ENCODE data around the gene F10. TPM values are rescaled to one million over a fixed set of nuclear protein-coding genes. Genes with fewer than 3 reads are reported as not detected.

Gene F10
- polyA plus RNA-seq, 4 donors, result 21.8 to 23.4 (median 22.4) TPM

DNA sequence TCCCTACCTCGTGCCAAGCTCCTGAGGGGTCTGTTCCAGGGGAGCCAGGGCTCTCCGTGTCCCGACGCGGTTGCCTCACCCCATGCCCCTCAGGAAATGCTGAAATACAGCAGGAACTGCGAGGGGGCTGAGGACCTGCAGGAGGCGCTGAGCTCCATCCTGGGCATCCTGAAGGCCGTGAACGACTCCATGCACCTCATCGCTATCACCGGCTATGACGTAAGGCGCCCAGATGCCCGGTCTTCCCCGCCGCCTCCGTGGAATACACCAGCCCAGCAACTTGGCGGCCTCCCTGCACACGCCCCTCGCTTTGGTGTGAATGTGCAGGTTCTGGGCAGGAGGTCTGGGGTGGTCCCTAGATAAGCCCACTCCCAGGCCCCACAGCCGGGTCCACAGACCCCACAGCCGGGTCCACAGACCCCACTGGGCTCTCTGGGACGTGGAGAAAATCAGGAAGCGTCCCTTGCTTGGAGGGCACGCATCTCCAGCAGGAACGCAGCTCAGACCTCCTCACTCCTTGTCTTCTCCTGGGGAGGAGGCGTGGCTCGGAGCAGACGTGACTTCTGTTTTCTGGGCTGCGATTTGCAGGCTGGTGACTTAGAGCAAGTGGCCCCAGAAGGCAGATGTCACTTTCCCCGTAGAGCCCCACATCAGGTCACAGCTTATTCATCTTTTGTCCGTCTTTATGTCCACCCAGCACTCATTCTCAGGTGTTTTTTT, 36.4 kb upstream of the F10 start:
- no peak for DNase-seq (ENCODE audit: low read depth in 4 of 4, low spot score in 2 of 4)

GRCh38 chr13:113086991-113087922, 35.3 kb upstream of the F10 start:
- DNase-seq (ENCODE audit: low read depth in 4 of 4, low spot score in 2 of 4), result no peak

DNA sequence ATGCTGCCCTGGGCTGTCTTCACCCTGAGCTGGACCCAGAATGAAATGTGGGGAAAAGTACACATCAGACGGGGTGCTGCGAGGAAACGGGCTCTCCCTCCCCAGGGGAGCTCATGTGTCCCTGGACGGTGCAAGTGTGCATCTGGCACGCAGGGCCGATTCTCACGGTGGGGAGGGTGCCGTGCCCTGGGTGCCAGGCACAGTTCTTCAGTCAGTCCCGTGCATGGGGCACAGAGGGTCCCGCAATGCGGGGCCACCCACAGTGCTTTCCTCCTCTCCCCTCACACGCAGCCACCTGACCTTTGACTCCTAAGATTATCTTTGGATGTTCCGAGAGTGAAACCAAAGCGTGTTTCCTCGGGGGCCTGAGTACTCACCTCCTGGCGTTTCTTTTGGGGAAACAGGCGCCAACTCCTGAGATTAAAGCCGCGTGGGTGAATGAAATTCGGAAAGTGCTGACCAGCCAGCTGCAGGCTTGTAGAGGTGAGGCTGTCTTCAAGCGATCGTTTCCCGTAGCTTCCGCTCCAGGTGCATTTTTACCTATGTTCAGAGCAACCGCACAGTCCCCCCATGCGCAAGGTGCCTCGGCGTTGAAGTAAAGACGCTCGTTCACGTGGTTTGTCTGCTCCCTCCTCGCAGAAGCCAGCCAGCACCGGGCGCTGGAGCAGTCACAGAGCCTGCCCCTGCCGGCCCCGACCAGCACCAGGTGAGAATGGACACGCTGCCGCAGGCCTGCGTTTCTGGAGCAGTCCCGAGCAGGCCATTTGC, 34.5 kb upstream of the F10 start:
- no peak for DNase-seq (ENCODE audit: low read depth in 4 of 4, low spot score in 2 of 4)

GRCh38 chr13:113088691-113089020, 33.9 kb upstream of the F10 start:
- no peak for DNase-seq (ENCODE audit: low read depth in 4 of 4, low spot score in 2 of 4)

DNA sequence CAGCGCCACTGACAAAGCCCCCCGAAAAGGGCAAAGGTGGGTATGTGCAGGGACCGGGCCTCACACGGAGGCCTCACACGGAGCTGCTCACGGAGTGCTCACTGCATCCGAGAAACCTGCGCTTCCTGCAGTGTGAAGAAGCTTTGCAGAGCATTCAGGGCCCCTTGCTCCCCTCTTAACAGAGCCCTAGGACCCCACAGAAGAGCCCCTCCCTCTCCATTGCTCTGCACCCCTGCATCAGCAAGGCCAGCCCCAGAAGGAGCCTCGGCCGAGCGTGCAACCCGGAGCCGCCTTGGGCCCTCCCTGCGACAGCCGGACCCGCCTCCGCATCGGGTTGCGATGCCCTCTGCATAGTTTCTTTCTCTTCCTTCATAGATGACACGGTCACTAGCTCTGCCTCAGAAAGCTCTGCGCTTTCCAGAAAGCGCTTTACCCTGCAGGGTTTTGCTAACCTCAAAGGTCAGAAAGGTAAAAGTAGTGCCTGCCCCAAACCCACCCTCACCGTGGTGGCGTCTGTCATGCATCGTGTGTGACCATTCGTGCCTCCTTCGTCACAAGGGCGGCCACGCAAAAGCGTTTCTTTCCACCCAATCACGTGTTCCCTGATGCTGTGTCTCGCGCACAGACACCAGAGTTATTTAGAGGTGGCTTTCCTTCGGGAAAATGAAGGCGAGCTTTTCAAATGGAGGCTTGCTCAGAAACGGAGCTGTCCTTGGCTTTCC, 32.7 kb upstream of the F10 start:
- DNase-seq (ENCODE audit: low read depth in 4 of 4, low spot score in 2 of 4), result no peak

GRCh38 chr13:113090415-113090770, 32.2 kb upstream of the F10 start:
- no peak for DNase-seq (ENCODE audit: low read depth in 4 of 4, low spot score in 2 of 4)

DNA sequence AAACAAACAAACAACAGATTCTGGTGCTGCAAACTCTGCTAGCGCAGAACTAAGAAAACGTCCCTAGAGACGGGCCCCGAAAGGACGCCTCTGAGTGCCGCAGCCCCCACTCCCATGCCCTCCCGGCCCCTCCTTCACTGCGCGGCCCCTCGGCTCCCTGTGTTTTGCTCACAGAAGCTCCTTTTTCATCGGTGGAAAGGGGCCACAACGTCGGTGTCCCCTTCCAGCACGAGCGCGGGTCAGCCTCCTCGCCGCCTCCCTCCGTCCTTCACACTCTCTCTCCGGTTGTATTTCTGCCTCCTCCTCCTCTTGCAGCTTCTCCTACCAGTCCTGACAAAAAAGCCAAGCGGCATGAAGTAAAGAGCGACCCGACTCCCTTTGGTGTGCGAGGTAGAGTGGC, 31.8 kb upstream of the F10 start:
- no peak for DNase-seq (ENCODE audit: low read depth in 4 of 4, low spot score in 2 of 4)

- DNase-seq (ENCODE audit: low read depth in 4 of 4, low spot score in 2 of 4), result no peak
Observed at GRCh38 chr13:113091211-113091771, 31.3 kb upstream of the F10 start.

- no peak for DNase-seq (ENCODE audit: low read depth in 4 of 4, low spot score in 2 of 4)
Observed at GRCh38 chr13:113091891-113092775, 30.5 kb upstream of the F10 start.

- DNase-seq (ENCODE audit: low read depth in 4 of 4, low spot score in 2 of 4), result no peak
Observed at GRCh38 chr13:113092776-113093579, 29.6 kb upstream of the F10 start.

DNA sequence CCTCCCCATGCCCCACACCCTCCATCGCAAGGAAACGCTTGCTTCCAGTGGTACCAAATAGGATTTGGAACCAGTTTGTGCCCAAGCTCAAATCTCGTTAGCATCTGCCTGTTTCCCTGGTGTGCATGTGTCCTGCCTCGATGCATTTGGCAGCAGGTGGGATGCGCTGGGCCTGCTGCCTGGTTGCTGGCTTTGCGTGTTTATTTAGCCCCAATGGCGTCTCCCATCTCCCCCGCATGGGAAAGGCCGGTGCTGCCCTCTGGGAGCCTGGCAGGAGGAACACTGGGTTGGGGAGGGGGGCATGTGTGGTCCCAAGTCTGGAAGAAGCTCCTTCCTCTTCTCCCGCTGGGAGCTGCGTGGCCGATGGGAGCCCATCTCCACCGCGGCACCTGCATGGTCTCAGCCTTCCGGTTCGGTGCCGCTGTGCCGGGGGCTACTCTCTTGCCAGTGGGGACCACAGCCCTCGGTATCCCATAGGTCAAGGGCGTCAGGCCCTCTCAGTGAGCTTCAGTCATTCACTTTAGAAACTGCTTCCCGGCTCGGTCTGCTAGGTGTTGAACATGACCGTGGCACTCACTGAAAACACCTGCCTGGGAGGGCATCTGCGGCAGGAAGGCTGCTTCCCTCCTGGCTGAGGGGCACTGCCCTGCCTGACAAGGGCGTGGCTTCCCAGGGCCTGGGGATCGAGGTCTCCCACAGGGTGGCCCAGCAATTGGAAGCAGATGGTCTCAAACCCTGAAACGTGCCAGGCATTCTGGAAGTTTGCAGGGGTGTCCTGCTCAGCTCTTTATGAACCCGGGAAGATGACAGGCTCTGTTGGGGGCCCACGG, 28.8 kb upstream of the F10 start:
- no peak for DNase-seq (ENCODE audit: low read depth in 4 of 4, low spot score in 2 of 4)

DNA sequence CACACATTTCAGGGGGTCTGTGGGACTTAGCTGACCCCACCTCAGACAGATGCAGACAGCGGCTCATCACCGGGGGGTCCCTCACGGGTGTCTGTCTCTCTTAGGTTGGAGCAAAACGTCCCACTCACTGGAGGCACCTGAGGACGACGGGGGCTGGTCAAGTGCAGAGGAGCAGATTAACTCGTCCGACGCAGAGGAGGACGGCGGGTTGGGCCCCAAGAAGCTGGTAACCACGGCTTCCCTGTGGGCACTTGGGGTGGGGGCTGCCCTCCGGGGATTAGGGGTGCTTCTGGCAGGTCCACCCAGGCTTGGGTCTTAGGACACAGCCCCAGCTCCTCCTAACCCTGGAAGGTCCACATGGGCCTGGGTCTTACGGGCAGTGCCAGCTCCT, 28.2 kb upstream of the F10 start:
- DNase-seq (ENCODE audit: low read depth in 4 of 4, low spot score in 2 of 4), result no peak

- DNase-seq (ENCODE audit: low read depth in 4 of 4, low spot score in 2 of 4), result no peak
Observed at GRCh38 chr13:113095146-113096051, 27.2 kb upstream of the F10 start.

DNA sequence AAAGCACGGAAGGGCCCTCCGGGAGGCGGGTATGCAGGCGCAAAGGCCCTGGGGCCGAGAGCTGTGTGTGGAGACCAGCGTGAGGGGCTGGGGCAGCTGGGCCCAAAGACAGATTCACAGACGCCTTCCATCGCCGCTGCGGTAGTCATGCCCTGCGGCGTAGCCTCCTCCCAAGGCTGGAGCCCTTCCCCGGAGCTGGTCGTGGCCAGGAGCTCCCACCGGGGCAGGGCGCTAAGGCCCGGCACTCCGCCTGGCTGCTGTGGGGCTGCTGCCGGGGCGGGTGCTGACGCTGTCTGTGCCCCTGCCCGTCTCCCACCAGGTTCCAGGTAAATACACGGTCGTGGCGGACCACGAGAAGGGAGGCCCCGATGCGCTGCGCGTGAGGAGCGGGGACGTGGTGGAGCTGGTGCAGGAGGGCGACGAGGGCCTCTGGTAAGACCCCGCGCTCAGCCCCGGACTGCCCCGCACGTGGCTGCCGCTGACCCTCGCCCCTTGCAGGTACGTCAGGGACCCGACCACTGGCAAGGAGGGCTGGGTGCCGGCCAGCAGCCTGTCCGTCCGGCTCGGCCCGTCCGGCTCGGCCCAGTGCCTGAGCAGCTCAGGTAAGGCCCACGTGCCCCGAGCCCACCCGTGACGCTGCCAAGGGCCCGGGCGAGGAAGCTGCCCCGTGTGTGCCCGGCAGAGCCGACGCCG, 26.4 kb upstream of the F10 start:
- no peak for DNase-seq (ENCODE audit: low read depth in 4 of 4, low spot score in 2 of 4)

DNA sequence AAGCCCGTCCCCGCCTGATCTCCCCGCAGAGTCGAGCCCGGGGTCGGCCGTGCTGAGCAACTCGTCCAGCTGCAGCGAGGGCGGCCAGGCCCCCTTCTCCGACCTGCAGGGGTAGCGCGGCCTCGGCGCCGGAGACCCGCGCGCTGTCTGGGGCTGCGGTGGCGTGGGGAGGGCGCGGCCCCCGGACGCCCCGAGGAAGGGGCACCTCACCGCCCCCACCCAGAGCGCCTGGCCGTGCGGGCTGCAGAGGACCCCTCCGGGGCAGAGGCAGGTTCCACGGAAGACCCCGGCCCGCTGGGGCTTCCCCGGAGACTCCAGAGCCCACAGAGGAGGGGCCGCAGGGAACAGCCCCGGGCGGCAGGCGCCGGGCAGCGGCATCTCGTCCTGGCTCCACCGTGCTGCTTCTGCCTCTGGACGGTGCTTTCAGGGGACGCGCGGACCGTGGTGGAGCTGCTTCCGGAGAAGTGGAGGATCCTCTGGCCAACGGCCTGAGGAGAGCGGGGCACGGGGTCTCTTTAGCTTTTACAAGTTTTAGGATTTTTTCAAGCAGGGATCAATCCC, 25.8 kb upstream of the F10 start:
- no peak for DNase-seq (ENCODE audit: low read depth in 4 of 4, low spot score in 2 of 4)

GRCh38 chr13:113097651-113098050, 24.9 kb upstream of the F10 start:
- DNase-seq (ENCODE audit: low read depth in 4 of 4, low spot score in 2 of 4), result no peak
